Calu3 (cell line): ENCODE data around the gene CATSPERB. TPM values are rescaled to one million over a fixed set of nuclear protein-coding genes. Genes with fewer than 3 reads are reported as not detected.

Experiments
- BruUV-seq: library from RNA; stranded (reverse); fragments of 400-500 nt; replicated peaks from 2 replicates; lab custom pipeline; 2021; lab: Mats Ljungman, UMichigan
- CTCF ChIA-PET: fragments of 300-600 bp; sonication (Branson Sonifier 250); formaldehyde crosslinking; loops from one replicate; lab custom pipeline; 2022; ENCODE audit warnings: antibody characterized with exemption; lab: Charles Lee
- DNase-seq: peaks from one replicate; pipeline ENCODE4 v3.0.0; 2022
- H3K27ac Mint-ChIP-seq: one replicate; pipeline ENCODE4 v1.8.0; 2022; ENCODE audit warnings: mixed read lengths; ENCODE audit not compliant: unreplicated experiment
- H3K27me3 Mint-ChIP-seq: one replicate; pipeline ENCODE4 v1.8.0; 2022; ENCODE audit warnings: mixed read lengths; ENCODE audit not compliant: unreplicated experiment
- H3K36me3 Mint-ChIP-seq: one replicate; pipeline ENCODE4 v1.8.0; 2022; ENCODE audit warnings: mild to moderate bottlenecking, moderate library complexity, mixed read lengths; ENCODE audit not compliant: insufficient read depth, unreplicated experiment
- H3K4me1 Mint-ChIP-seq: one replicate; pipeline ENCODE4 v1.8.0; 2022; ENCODE audit warnings: mild to moderate bottlenecking, low read depth, mixed read lengths; ENCODE audit not compliant: unreplicated experiment
- H3K4me3 Mint-ChIP-seq: one replicate; pipeline ENCODE4 v1.8.0; 2022; ENCODE audit warnings: mild to moderate bottlenecking, low read depth, moderate library complexity, mixed read lengths; ENCODE audit not compliant: unreplicated experiment
- H3K9me3 Mint-ChIP-seq: one replicate; pipeline ENCODE4 v1.8.0; 2022; ENCODE audit warnings: low read depth, mixed read lengths; ENCODE audit not compliant: unreplicated experiment
- CTCF ChIP-seq: fragments of 200-600 bp; IDR thresholded peaks from one replicate; pipeline ENCODE4 v1.8.0; 2022; ENCODE audit warnings: antibody characterized with exemption; ENCODE audit not compliant: unreplicated experiment
- intact Hi-C: fragments of 100-400 bp; cut with micrococcal nuclease; formaldehyde crosslinking; loops from one replicate; pipeline ENCODE4 v1.10.0; 2022; ENCODE audit not compliant: unreplicated experiment
- total RNA-seq: library from RNA; stranded (reverse); gene quantifications from 2 replicates; pipeline ENCODE4 v1.2.3, GENCODE V29; 2022

The CATSPERB gene
- total RNA-seq, 1 experiment from 2014 or later: 10.2 TPM

GRCh38 chr14:91728616-91729183, 3.2 kb downstream of the CATSPERB start:
- Mint-ChIP-seq H3K4me3 (no peak overlapping the region), H3K27ac (no peak overlapping the region), H3K27me3 (no peaks in the 10 kb centered on the region), H3K9me3 (no peaks in the 10 kb centered on the region), H3K4me1 (peaks cover 9% of the 10 kb centered on the region), H3K36me3 (no peaks in the 10 kb centered on the region)
- DNase-seq: no peak
- intact Hi-C loops: no loop called here
- TF ChIP-seq CTCF: no peak
- no TSS peak for BruUV-seq
- CTCF ChIA-PET: no interaction called here

GRCh38 chr14:91727121-91727520, 4.8 kb downstream of the CATSPERB start:
- intact Hi-C loops: no loop called here
- Mint-ChIP-seq H3K27me3 (no peaks in the 10 kb centered on the region), H3K36me3 (no peaks in the 10 kb centered on the region), H3K9me3 (no peaks in the 10 kb centered on the region), H3K4me3 (no peak overlapping the region), H3K27ac (no peak overlapping the region), H3K4me1 (peaks cover 9% of the 10 kb centered on the region)
- TF ChIP-seq CTCF: no peak
- BruUV-seq: no TSS peak
- DNase-seq: no peak
- CTCF ChIA-PET: no interaction called here

- intact Hi-C loops: no loop called here
- Mint-ChIP-seq H3K27me3 (no peaks in the 10 kb centered on the region), H3K9me3 (no peaks in the 10 kb centered on the region), H3K4me1 (no peaks in the 10 kb centered on the region), H3K27ac (no peak overlapping the region), H3K4me3 (no peak overlapping the region), H3K36me3 (no peaks in the 10 kb centered on the region)
- no TSS peak for BruUV-seq
- TF ChIP-seq CTCF: no peak
- no peak for DNase-seq
- CTCF ChIA-PET: no interaction called here
Measured at GRCh38 chr14:91723501-91723900, 8.4 kb downstream of the CATSPERB start.

- no peaks in the 10 kb centered on the region for H3K9me3 Mint-ChIP-seq
- no peak for DNase-seq
- no peaks in the 10 kb centered on the region for H3K36me3 Mint-ChIP-seq
Measured at GRCh38 chr14:91722386-91722785, 9.5 kb downstream of the CATSPERB start.

More at GRCh38 chr14:91722386-91722785, 9.5 kb downstream of the CATSPERB start:
- H3K4me1 Mint-ChIP-seq: no peaks in the 10 kb centered on the region
- intact Hi-C loops: no loop called here
- H3K4me3 Mint-ChIP-seq: no peak overlapping the region
- H3K27ac Mint-ChIP-seq: no peak overlapping the region
- TF ChIP-seq CTCF: no peak
- BruUV-seq: no TSS peak
- CTCF ChIA-PET: no interaction called here
- no peaks in the 10 kb centered on the region for H3K27me3 Mint-ChIP-seq
